HG03066 (cell line): ENCODE results near the gene SLC35D3.
"Not testable (repeated sequence)": the region's sequence is repeated elsewhere in the genome, so short reads cannot be mapped to it uniquely, and the experiment has no call there.

Source experiments
- ATAC-seq: cut with Tn5 transposase; IDR thresholded peaks from one replicate; pipeline ENCODE4 v1.9.1; 2021; ENCODE audit warnings: low read depth; ENCODE audit not compliant: unreplicated experiment

Gene SLC35D3

GRCh38 chr6:136962661-136963060 lies 40.6 kb downstream of the SLC35D3 start:
- no peak for ATAC-seq

- ATAC-seq, result no peak
Measured at GRCh38 chr6:136963259-136963658, 41.2 kb downstream of the SLC35D3 start.

GRCh38 chr6:136964398-136964797 lies 42.3 kb downstream of the SLC35D3 start:
- no peak for ATAC-seq

- ATAC-seq, result peak; percentile 91
Measured at GRCh38 chr6:136967876-136968752, 46.0 kb downstream of the SLC35D3 start.

GRCh38 chr6:136968837-136969236 lies 46.7 kb downstream of the SLC35D3 start:
- ATAC-seq, result no peak

GRCh38 chr6:136969433-136969832 lies 47.3 kb downstream of the SLC35D3 start:
- ATAC-seq, result no peak

- no peak for ATAC-seq
Measured at GRCh38 chr6:136969930-136970329, 47.8 kb downstream of the SLC35D3 start.

GRCh38 chr6:136971609-136972008 lies 49.5 kb downstream of the SLC35D3 start:
- no peak for ATAC-seq

GRCh38 chr6:136973781-136974180 lies 51.7 kb downstream of the SLC35D3 start:
- ATAC-seq, result not testable (repeated sequence)
